Lower leg skin (tissue), 3 donors: ENCODE measurements around the gene KIF25.

Experiments
- POLR2A ChIP-seq, 2 donors: fragments of 450-650 bp; IDR thresholded peaks; one replicate each; pipeline ENCODE4 v1.6.1; 2016 to 2017; ENCODE audit warnings: antibody characterized with exemption in 2 of 2, mild to moderate bottlenecking in 1 of 2, moderate library complexity in 1 of 2
- TF ChIP-seq, protein P1 (sequence below), 3 donors: fragments of 450-650 bp; IDR thresholded peaks; one replicate each; pipeline ENCODE4 v1.5.1; 2016; ENCODE audit warnings: antibody characterized with exemption in 3 of 3, mild to moderate bottlenecking in 3 of 3, moderate library complexity in 2 of 3

DNA sequence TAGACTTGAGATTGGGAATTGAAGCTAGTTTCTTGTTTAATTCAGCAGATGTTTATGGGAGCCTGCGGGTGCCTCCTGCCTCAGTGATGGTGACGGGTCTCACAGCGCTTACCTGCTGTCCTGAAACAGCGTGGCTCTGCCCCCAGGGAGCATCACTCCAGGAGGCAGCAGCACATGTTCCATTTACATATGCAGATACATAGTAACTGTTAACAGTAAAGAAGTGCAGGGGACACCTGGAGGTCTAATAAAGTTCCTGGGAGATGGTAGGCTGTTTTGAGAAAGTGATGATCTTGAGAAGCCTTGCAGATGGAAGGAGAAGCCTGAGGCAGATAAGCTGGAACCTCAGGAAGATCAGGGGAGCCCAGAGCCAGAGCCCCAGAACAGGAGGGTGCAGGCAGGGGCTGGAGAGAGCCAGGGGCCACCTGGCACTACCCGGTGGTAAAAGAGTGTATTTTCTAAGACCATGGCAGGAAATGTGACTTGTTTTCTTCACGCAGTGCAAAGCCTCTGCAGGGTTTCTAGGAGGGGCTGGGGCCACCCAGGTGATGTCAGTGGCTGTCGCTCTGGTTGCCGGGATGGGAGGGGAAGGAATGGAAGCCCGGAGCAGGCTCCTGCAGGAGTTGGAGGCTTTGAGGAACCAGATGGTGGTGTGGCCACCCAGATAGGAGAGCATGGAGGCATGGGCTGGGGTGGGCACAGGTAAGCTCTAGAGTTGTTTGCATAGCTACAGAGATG is 24.2 kb upstream of the KIF25 start:
- TF ChIP-seq, protein P1, sequence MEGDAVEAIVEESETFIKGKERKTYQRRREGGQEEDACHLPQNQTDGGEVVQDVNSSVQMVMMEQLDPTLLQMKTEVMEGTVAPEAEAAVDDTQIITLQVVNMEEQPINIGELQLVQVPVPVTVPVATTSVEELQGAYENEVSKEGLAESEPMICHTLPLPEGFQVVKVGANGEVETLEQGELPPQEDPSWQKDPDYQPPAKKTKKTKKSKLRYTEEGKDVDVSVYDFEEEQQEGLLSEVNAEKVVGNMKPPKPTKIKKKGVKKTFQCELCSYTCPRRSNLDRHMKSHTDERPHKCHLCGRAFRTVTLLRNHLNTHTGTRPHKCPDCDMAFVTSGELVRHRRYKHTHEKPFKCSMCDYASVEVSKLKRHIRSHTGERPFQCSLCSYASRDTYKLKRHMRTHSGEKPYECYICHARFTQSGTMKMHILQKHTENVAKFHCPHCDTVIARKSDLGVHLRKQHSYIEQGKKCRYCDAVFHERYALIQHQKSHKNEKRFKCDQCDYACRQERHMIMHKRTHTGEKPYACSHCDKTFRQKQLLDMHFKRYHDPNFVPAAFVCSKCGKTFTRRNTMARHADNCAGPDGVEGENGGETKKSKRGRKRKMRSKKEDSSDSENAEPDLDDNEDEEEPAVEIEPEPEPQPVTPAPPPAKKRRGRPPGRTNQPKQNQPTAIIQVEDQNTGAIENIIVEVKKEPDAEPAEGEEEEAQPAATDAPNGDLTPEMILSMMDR (IDR thresholded peaks at IDR 0.05), result no peak
- TF ChIP-seq POLR2A (IDR thresholded peaks at IDR 0.05), result no peak
